Activated T-cell treated with anti-CD3 and anti-CD28 coated beads for 1 hour (primary cell): ENCODE results near the gene CCR4.
"Not testable (repeated sequence)": the region's sequence is repeated elsewhere in the genome, so short reads cannot be mapped to it uniquely, and the experiment has no call there.

Experiments used
- DNase-seq: peaks from one replicate; pipeline ENCODE4 v3.0.0-alpha.2; 2020; ENCODE audit warnings: low read depth

Gene CCR4

GRCh38 chr3:32983124-32983523 is 31.7 kb downstream of the CCR4 start:
- no peak for DNase-seq

- DNase-seq: not testable (repeated sequence)
These were observed 33.5 kb downstream of the CCR4 start for GRCh38 chr3:32984918-32985317.

DNA sequence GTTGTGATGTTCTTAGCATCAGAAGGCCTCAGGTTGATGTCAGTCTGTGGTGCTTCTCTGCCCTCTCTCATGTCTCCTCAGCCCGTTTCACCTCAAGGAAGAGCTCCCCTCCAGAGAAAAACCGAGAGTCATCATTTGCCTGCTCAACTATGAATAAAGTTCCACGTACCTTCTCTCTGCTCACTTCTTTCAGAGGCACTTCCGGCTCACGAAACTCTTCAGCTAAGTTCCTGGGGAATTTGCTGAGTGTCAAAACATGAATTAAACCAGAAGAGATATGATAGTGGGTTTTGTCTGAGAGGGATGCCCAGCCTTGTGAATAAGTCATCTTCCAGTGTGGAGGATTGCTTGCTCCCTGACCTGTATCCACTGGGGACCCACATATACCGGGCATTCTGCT is 37.7 kb downstream of the CCR4 start:
- no peak for DNase-seq

DNA sequence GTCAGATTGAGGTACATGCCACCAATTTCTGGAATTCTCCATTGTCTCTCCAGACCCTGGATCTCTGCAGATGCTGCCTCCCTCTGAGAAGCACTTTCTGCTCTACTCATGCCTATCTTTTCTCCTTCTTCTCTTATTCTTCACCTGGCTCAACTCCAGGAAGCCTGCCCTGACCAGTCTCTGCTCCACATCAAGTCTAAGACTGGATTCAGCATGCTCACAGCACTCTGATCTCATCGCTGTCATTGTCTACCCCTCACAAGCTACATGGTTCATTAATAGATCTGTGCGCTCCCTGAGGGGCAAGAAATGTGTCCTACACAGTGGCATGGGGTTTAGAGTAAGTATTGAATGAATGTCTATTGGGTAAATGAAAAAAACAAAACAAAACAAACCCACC is 38.7 kb downstream of the CCR4 start:
- no peak for DNase-seq

- no peak for DNase-seq
These were observed 40.3 kb downstream of the CCR4 start for GRCh38 chr3:32991781-32992180.

GRCh38 chr3:32992310-32992686 is 40.9 kb downstream of the CCR4 start:
- no peak for DNase-seq

DNA sequence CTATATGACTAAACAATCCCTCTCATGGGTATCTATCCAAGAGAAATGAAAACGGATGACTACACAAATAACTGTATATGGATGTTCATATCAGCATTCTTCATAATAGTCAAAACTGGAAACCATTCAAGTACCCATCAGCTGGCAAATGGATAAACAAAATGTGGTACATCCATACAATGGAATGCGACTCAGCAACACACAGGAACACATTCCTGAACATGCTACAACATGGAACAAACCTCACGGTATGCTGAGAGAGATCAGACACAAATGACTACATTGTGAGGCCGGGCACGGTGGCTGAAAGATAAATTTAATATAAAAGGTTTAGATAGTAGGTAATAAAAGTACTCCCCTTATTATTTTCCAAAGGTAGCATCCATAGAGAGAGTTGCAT is 42.6 kb downstream of the CCR4 start:
- no peak for DNase-seq

DNA sequence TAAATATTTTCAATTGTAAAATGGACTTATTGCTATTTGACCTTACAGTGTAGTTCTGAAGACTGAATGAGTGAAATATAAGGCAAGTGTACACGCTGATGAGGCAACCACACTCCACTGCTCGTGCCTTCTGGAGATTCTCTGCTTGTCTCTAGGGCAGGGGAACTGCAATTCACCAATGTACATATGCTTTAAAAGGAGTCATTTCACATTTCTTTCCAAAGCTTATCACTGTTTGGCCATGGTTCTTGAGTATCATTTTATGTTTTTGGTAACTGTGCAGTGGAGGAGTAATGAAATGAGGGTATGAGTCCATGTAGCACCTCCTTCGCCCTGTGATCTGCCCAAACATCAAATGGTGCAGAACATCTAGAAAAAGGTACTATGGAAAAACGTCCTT is 43.7 kb downstream of the CCR4 start:
- DNase-seq: no peak

DNA sequence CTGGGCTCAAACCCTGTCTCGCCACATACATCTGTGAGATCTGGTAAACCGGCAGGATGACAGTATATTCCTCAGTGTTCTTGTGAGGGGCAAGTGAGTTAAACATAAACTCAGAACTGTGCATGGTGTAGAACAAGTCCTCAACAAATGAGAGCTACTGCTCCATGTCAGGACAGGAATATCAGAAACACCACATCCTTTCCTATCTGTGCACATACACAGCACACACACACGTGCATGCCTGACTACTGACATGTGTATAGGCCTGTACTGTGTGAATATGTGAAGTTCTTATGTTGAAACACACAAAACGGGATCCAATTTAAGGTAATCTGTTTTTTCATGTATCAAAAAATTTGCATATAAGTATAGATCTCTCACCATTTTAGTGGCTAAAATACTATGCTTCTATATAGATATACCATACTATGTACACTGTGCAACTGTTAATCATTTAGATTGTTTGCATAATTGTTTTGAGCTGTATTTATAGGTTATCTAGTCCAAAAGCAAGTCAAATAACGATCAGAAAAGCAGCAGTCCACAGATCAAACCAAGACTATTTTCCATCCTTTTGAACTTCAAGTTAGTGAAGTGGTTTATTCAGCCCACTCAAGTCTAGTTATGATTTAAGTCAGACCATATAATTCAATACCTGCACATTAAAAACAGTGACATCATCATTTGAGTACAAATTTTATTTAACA is 44.8 kb downstream of the CCR4 start:
- DNase-seq: no peak

- no peak for DNase-seq
These were observed 45.3 kb downstream of the CCR4 start for GRCh38 chr3:32996755-32997091.

DNA sequence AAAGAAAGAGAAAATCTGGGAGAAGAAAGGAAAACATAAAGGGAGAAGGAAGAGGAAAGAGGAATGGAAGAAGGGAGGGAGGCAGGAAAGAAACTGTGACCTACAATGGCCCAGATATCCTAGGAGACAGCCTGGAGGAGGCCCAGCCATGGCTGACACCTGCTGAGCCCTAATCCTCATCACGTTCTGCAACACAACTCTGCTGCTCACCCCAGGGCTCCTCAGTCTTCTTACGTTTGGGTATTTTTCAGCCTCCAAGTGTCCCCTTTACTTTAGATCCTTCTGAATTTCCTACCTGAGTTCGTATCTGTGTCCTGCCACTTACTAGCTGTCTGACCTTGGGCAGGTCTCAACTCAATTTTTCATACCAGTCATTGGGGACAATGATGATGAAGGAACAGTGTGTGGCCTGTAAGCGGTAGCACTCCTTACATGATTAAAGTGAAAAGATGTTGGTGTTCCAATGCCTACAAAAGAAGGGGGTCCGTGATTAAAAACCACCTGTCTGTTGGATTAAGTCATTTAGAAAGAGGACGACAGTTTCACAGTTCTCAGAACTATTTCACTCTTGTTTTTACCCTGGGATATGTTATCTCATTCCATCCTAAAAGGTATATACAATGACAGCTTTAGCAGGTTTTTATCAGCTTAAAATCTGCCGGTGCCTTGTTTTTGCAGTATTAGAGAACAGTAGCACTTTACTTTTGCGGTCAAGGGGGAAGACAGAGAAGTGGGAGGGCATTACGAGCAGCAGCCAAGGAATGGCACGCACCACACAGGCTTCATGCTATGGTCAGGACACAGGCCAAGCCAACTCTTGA is 47.4 kb downstream of the CCR4 start:
- DNase-seq: no peak

- DNase-seq: no peak
These were observed 49.4 kb downstream of the CCR4 start for GRCh38 chr3:33000691-33001385.

DNA sequence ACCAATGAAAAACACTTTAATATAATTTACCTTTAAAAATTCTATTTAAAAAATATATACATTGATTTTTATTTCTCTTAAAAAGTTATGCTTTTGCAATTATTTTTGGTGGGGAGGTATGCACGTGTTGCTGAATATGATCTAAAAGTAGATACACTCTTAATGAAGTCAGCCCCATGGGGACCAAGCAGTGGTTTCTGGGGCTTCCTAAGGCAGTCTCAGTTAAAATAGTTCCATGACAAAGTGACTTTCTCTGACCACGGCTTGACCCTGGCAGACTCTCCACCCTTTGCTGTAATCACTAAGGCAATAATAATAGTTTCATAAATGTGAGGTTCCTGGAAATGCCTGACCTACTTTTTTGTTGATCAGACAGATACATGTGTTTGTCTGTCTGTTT is 50.4 kb downstream of the CCR4 start:
- DNase-seq: no peak

DNA sequence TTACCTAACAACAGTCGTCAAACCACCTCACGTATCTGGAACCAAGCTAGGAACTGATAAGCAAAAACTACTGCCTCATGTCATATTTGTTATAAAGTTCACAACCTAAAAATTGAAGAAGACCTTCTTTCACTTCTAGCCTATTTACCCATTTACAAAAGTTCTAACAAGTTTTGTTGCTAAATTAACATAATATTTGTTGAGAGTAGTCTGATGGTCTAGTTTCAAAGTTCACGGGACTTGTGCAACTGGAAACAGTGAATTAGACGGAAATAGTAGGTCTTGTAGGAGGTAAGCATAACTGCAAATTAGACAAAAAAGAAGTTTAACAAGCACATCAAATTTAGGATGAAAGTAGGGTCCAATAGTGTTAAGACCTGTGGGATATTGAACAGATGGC is 51.9 kb downstream of the CCR4 start:
- DNase-seq: no peak

DNA sequence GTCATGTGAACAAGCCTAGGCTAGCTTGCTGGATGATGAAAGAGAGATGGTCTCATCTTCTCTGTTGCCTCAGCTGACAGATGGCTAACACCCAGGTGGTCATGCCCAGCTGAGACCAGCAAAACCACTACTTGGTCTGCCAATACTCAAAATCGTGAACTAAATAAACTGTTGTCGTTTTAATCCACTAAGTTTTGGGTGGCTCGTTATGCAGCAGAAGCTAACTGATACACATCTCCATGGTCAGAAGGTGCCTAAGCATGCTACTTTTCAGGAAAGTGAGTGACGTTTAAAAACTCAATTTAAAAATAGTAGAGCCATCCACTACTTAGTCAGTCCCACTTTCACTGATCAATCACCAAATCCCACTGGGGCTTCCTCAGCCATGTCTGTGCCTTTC is 52.8 kb downstream of the CCR4 start:
- no peak for DNase-seq

GRCh38 chr3:33004961-33005360 is 53.5 kb downstream of the CCR4 start:
- no peak for DNase-seq
